GM12878 (cell line): ENCODE data around the gene KLHL36.

ENCODE experiments used
- POLR2A ChIP-seq: IDR thresholded peaks from 2 replicates; pipeline ENCODE4 v1.6.1; 2011; ENCODE audit warnings: low read depth, mild to moderate bottlenecking, low read length
- RFX5 ChIP-seq: IDR thresholded peaks from 2 replicates; pipeline ENCODE4 v1.6.1; 2011; ENCODE audit warnings: low read depth, low read length, improper control_type of control experiment

DNA sequence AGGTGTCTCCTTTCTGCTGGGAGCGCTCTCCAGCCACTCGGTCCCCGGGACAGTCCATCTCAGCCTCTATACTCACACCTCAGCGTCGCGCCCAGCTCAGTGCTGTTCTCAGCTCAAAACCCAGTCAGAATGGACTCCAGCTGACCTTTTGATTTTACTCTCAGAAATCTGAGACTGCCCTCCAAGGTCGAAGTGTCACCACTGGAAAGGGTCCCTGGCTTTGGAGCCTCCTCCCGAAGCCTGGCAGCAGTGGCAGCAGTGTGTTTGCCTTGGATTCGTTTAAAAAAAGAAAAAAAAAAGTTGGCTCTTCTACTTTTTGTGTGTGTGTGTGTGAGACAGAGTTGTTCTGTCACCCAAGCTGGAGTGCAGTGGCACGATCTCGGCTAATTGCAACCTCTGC lies 10.4 kb downstream of the KLHL36 start:
- TF ChIP-seq RFX5, result no peak
- no peak for TF ChIP-seq POLR2A
